Measurements from ENCODE around the gene FOXJ2. TPM values are rescaled to one million over a fixed set of nuclear protein-coding genes. Genes with fewer than 3 reads are reported as not detected.
"Not testable (repeated sequence)": the region's sequence is repeated elsewhere in the genome, so short reads cannot be mapped to it uniquely, and the experiment has no call there.

The FOXJ2 gene
- 10 to 100 TPM; 17.4 to 29.0 (median 23.9) TPM for total RNA-seq

DNA sequence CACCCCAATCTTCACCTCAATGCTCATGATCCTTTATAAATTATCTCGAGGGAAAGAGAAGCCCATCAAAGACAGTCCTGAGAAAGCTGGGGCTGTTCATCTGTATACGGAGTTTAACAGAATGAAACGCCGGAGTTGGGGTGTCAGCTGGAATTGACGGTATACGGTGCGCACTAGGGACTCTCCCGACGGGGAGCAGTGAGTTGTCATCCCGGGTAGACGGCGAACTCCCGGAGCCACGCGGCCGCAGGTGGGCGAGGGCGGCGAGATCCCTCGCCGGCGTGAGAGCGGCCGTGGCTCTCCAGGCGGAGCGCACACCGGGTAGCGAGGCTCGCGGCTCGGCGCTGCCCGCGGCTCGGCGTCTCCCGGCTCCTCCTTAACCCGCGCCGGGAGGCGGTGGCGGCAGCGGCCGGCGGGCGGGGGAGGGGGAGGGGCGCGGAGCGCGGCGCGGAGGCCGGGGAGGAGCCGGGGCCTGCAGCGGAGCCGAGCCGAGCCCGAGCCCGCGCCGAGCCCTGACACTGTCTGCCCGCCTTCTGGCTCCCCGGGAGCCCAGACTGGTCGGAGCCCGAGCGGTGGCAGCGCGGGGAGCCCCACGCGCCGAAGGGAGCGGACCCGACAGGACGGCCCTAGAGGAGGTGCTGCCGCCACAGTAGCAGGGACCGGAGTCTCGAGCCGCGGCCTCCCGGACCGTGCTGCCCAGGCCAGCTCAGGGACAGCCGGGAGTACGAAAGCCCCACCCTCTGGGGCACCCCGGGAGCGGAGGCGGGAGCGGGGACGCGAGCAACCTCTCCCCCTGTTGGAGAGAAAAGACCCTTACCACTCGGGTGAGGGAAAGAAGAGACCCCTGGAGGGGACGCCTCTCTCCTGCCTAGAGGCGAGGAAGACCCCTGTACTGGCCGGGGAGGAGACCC is at the start of gene FOXJ2:
Gene FOXJ2 (plus strand): TSS at position 475 of the 911 bp plus-strand sequence. CDS start 7,117 bp downstream, outside the sequence.
- Histone ChIP-seq H3K4me3 (peak within 1 kb of the TSS; percentile 92 to 98 (median 96)), H3K27ac (replicated peaks in 1 of 4) (peak within 1 kb of the TSS; percentile 98 to 99 (median 99)), H3K36me3 (peaks cover 0 to 5% (median 0%) of the 10 kb centered on the region in 4 donors), H3K27me3 (no peaks in the 10 kb centered on the region), H3K9me3 (no peaks in the 10 kb centered on the region), H3K4me1 (peaks cover 40 to 54% (median 52%) of the 10 kb centered on the region in 4 donors)
- WGBS = under 1% methylated on average over 35 of the region's 93 CpGs
- intact Hi-C loops (cut with DNase I) = no loop called here
- TF ChIP-seq POLR2A (IDR thresholded peaks at IDR 0.05; ENCODE audit: low read depth) = peak; percentile 65
- peak; percentile 68 to 86 for TF ChIP-seq POLR2AphosphoS5 (IDR thresholded peaks at IDR 0.05)
- no peak for TF ChIP-seq EP300 (IDR thresholded peaks at IDR 0.05)
- DNase-seq (ENCODE audit: extremely low spot score) = no peak

GRCh38 chr12:7983019-7983418 is 49.5 kb upstream of the FOXJ2 start:
- H3K4me1 ChIP-seq; intact Hi-C loops (cut with DNase I); DNase-seq (ENCODE audit: extremely low spot score); H3K9me3 ChIP-seq; H3K27ac ChIP-seq (replicated peaks in 1 of 4); H3K27me3 ChIP-seq; H3K4me3 ChIP-seq; H3K36me3 ChIP-seq: not testable (repeated sequence)
- 90% methylated on average over 11 of the region's 11 CpGs for WGBS

- intact Hi-C loops (cut with DNase I); DNase-seq (ENCODE audit: extremely low spot score): not testable (repeated sequence)
- WGBS = 100% methylated on average over 1 of the region's 1 CpG
Measured at GRCh38 chr12:7983460-7983859, 49.1 kb upstream of the FOXJ2 start.

GRCh38 chr12:7984900-7985299 is 47.6 kb upstream of the FOXJ2 start:
- TF ChIP-seq EP300 (IDR thresholded peaks at IDR 0.05) = no peak
- TF ChIP-seq, protein P1, sequence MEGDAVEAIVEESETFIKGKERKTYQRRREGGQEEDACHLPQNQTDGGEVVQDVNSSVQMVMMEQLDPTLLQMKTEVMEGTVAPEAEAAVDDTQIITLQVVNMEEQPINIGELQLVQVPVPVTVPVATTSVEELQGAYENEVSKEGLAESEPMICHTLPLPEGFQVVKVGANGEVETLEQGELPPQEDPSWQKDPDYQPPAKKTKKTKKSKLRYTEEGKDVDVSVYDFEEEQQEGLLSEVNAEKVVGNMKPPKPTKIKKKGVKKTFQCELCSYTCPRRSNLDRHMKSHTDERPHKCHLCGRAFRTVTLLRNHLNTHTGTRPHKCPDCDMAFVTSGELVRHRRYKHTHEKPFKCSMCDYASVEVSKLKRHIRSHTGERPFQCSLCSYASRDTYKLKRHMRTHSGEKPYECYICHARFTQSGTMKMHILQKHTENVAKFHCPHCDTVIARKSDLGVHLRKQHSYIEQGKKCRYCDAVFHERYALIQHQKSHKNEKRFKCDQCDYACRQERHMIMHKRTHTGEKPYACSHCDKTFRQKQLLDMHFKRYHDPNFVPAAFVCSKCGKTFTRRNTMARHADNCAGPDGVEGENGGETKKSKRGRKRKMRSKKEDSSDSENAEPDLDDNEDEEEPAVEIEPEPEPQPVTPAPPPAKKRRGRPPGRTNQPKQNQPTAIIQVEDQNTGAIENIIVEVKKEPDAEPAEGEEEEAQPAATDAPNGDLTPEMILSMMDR (IDR thresholded peaks at IDR 0.05) = no peak
- no peak for TF ChIP-seq POLR2AphosphoS5 (IDR thresholded peaks at IDR 0.05)
- TF ChIP-seq POLR2A (IDR thresholded peaks at IDR 0.05; ENCODE audit: low read depth) = no peak
- WGBS = 85% methylated on average over 5 of the region's 5 CpGs
- H3K9me3 ChIP-seq = no peaks in the 10 kb centered on the region
- DNase-seq (ENCODE audit: extremely low spot score) = no peak
- no peaks in the 10 kb centered on the region for H3K36me3 ChIP-seq
- intact Hi-C loops (cut with DNase I) = no loop called here
- H3K27ac ChIP-seq (replicated peaks in 1 of 4) = no peak overlapping the region
- no peak overlapping the region for H3K4me3 ChIP-seq
- no peaks in the 10 kb centered on the region for H3K27me3 ChIP-seq
- H3K4me1 ChIP-seq = no peaks in the 10 kb centered on the region

More at GRCh38 chr12:7983460-7983859, 49.1 kb upstream of the FOXJ2 start:
- not testable (repeated sequence) for H3K4me3 ChIP-seq; H3K4me1 ChIP-seq; H3K27me3 ChIP-seq; H3K9me3 ChIP-seq; H3K27ac ChIP-seq (replicated peaks in 1 of 4); H3K36me3 ChIP-seq

GRCh38 chr12:7985802-7986418 is 46.6 kb upstream of the FOXJ2 start:
- H3K4me1 ChIP-seq = no peaks in the 10 kb centered on the region
- no peaks in the 10 kb centered on the region for H3K36me3 ChIP-seq
- no peak overlapping the region for H3K27ac ChIP-seq (replicated peaks in 1 of 4)
- no peaks in the 10 kb centered on the region for H3K9me3 ChIP-seq
- no peaks in the 10 kb centered on the region for H3K27me3 ChIP-seq
- intact Hi-C loops (cut with DNase I) = no loop called here
- 91% methylated on average over 7 of the region's 7 CpGs for WGBS
- H3K4me3 ChIP-seq = no peak overlapping the region
- DNase-seq (ENCODE audit: extremely low spot score) = no peak
- TF ChIP-seq EP300 (IDR thresholded peaks at IDR 0.05) = no peak
- no peak for TF ChIP-seq POLR2A (IDR thresholded peaks at IDR 0.05; ENCODE audit: low read depth)
- TF ChIP-seq, protein P1 (IDR thresholded peaks at IDR 0.05) = no peak
- no peak for TF ChIP-seq POLR2AphosphoS5 (IDR thresholded peaks at IDR 0.05)

GRCh38 chr12:7989827-7990491 is 42.6 kb upstream of the FOXJ2 start:
- Histone ChIP-seq H3K27ac (replicated peaks in 1 of 4) (no peak overlapping the region), H3K9me3 (no peaks in the 10 kb centered on the region), H3K36me3 (no peaks in the 10 kb centered on the region), H3K4me1 (no peaks in the 10 kb centered on the region), H3K27me3 (no peaks in the 10 kb centered on the region), H3K4me3 (no peak overlapping the region)
- no peak for DNase-seq (ENCODE audit: extremely low spot score)
- intact Hi-C loops (cut with DNase I) = no loop called here
- TF ChIP-seq, protein P1 (IDR thresholded peaks at IDR 0.05) = no peak
- TF ChIP-seq POLR2AphosphoS5 (IDR thresholded peaks at IDR 0.05) = peak; percentile 19 to 24
- 65% methylated on average over 6 of the region's 6 CpGs for WGBS

Data from esophagus muscularis mucosa (tissue), 4 donors.